ENCODE results near the gene S100A12.

The S100A12 gene

DNA sequence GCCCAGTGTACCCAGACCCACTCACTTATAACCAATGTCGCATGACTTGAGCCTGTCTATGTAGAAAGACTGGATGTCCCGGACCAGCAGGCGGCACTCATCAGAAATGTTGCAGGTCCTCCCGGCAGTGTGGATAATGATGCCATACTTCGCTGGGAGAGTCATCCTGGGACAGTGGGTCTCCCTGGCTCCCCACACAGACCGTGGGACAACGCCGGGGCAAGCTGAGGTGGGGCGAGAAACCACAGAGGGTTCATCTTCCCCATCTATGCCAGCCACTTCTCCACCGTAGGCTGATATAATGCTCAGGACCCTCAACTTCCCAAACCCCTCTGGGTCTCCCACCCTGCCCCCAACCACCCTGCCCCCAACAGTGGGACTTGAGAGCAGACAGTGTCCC, 35.1 kb downstream of the S100A12 start:
- H3K27ac ChIP-seq: no peak overlapping the region
- TF ChIP-seq ZFX (IDR thresholded peaks at IDR 0.05): no peak
- TF ChIP-seq, protein P1, sequence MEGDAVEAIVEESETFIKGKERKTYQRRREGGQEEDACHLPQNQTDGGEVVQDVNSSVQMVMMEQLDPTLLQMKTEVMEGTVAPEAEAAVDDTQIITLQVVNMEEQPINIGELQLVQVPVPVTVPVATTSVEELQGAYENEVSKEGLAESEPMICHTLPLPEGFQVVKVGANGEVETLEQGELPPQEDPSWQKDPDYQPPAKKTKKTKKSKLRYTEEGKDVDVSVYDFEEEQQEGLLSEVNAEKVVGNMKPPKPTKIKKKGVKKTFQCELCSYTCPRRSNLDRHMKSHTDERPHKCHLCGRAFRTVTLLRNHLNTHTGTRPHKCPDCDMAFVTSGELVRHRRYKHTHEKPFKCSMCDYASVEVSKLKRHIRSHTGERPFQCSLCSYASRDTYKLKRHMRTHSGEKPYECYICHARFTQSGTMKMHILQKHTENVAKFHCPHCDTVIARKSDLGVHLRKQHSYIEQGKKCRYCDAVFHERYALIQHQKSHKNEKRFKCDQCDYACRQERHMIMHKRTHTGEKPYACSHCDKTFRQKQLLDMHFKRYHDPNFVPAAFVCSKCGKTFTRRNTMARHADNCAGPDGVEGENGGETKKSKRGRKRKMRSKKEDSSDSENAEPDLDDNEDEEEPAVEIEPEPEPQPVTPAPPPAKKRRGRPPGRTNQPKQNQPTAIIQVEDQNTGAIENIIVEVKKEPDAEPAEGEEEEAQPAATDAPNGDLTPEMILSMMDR (conservative IDR thresholded peaks at IDR 0.05): no peak

DNA sequence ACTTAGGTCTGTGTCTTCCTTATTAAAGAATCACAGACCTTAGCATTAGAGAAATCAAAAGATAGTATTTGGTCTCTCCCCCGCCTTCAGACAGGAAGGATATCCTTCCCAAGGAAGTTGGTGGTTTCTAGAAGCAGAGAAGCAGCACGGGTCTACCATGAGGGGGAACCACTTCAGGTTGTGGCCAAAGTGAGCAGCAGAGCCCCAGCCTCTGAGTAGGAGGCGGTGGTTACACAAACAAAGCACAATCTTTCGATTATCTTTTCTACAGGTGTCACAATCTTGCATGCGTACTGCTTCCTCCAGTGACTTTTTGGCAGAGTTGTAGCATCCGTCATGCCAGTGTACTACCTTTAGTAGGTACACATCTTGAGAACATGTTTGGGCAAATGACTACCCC, 35.6 kb downstream of the S100A12 start:
- H3K27ac ChIP-seq: no peak overlapping the region
- TF ChIP-seq ZFX (IDR thresholded peaks at IDR 0.05): no peak
- TF ChIP-seq, protein P1 (conservative IDR thresholded peaks at IDR 0.05): no peak

DNA sequence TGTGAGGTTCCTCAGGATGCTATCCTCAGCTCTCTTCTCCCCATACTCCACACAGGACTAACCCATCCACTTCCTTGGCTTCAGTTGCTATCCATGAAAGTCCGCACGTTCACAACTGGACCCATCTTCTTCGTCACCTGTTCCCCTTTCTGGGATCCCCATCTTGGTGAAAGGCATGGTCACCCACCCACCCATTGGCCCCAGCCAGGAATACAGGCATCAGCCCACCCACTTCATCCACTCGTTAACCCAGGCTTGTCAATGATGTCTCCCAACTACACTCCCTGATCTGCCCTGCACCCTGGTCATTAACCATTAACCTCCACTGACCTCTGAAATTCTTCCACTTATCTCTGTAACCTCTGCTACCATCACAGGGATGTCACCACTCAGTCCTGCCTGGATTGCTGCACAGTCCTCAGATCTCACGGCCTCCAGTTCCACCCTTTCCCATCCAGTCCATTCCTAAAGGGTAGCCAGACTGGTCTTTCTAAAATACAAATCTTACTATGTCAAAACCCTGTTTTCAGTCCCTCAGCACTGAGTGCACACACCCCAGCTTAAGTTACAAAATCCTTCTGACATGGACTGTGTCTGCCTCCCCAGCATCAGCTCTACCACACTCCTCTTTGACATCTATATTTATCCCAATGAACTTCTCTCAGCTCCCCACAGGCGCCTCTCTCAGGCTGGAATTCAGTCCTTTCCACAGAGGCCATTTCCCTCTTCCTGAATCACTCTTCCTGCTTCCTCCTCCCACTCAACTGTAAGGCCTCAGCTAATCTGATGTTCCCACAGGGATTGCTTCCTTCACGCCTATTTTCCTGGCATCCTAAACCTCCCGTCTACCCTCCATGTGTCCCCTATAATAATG, 37.2 kb downstream of the S100A12 start:
- H3K27ac ChIP-seq: no peak overlapping the region
- TF ChIP-seq, protein P1 (conservative IDR thresholded peaks at IDR 0.05): no peak
- TF ChIP-seq ZFX (IDR thresholded peaks at IDR 0.05): no peak

DNA sequence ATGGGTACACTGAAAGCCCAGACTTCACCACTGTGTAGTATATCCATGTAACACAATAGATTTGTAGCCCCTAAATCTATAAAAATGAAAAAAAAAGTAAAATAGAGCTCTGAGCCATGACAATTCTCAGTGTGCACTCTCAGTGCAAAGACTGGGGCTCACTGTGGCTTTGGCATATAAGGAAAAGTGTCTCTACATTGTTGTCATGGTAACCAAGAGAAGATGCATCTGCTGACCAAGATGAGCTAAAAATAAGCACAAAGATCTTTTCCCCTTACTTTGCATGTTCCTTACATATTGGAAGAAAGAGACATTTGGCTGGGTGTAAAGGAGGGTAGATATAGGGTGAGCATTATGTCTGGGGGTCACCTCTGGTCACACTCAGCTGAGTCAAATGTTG, 38.8 kb downstream of the S100A12 start:
- no peak for TF ChIP-seq ZFX (IDR thresholded peaks at IDR 0.05)
- TF ChIP-seq, protein P1 (conservative IDR thresholded peaks at IDR 0.05): no peak
- H3K27ac ChIP-seq: no peak overlapping the region

DNA sequence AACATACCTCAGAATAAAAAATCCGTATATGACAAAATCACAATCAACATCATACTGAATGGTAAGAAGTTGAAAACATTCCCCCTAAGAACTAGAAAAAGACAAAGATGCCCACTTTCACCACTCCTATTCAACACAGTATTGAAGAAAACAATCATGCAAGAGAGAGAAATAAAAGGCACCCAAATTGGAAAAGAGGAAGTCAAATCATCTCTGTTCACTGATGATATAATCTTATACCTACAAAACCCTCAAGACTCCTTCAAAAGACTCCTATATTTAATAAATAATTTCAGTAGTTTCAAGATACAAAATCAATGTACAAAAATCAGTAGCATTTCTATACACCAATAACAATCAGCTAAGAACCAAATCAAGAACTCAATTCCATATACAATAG, 41.5 kb downstream of the S100A12 start:
- TF ChIP-seq ZFX (IDR thresholded peaks at IDR 0.05): no peak
- TF ChIP-seq, protein P1 (conservative IDR thresholded peaks at IDR 0.05): no peak

DNA sequence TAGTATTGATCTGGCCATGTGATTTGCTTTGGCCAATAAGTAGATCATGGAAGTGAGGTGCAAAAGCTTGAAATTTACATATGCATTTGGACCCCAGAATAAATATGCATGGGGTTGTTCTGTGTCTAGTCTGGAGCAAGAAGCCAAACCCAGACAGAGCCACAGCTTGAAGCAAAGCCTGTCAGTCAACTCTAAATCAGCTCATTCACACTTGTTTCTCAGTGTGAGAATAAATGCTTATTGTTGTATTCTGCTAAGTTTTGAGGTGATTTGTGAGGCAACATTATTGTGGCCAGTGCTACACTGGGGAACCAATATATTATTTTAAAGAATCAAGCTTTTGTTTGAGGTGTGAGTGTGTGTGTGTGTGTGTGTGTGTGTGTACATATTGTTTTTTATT, 50.5 kb downstream of the S100A12 start:
- TF ChIP-seq, protein P1 (conservative IDR thresholded peaks at IDR 0.05): no peak
- TF ChIP-seq ZFX (IDR thresholded peaks at IDR 0.05): no peak
- no peak overlapping the region for H3K27ac ChIP-seq

More for the DNA sequence above, 41.5 kb downstream of the S100A12 start:
- no peak overlapping the region for H3K27ac ChIP-seq

Measured in C4-2B (cell line).